Measurements from ENCODE around the gene DNAH2. TPM values are rescaled to one million over a fixed set of nuclear protein-coding genes. Genes with fewer than 3 reads are reported as not detected.

DNAH2 gene
- polyA plus RNA-seq, 1 of the 3 experiments (the other 2 are of a cell fraction): 0.13 TPM

- no peaks in the 10 kb centered on the region for H3K9me2 ChIP-seq
- H3K79me2 ChIP-seq (ENCODE audit: insufficient read depth): peaks cover 9% of the 10 kb centered on the region
- peaks cover 5 to 9% of the 10 kb centered on the region in 2 experiments; a peak in 3 of 4 replicates for H3K4me1 ChIP-seq (ENCODE audit: control insufficient read depth in 1 of 2, insufficient read depth in 2 of 2, low read depth in 1 of 2, low read length in 1 of 2)
- no peaks in the 10 kb centered on the region for H3K9me3 ChIP-seq
- H3K27ac ChIP-seq (ENCODE audit: low read depth in 2 of 2, low read length in 1 of 2): no peak overlapping the region
- H2AFZ ChIP-seq (ENCODE audit: low read depth): no peak overlapping the region
- ChIA-PET POLR2A (interaction anchor here (1.2 to 1.6 kb wide), 2 partner anchors 10 to 13 kb away, joined by 3 to 5 read pairs; no protein-coding TSS in a partner anchor), CTCF (interaction anchor here (0.6 to 6.5 kb wide), 11 partner anchors 9 to 325 kb away, joined by 3 to 79 read pairs (median 3); partner anchors contain the start of genes CYB5D1, NAA38 and TMEM88)
- peaks cover 7% of the 10 kb centered on the region for H3K27me3 ChIP-seq (ENCODE audit: insufficient read depth)
- no peaks in the 10 kb centered on the region for H3K36me3 ChIP-seq (replicated peaks in 1 of 2; ENCODE audit: control insufficient read depth in 1 of 2, insufficient read depth in 2 of 2, low read length in 1 of 2)
- no peaks in the 10 kb centered on the region for H4K20me1 ChIP-seq (ENCODE audit: insufficient read depth)
- H3K4me2 ChIP-seq: no peak overlapping the region
- H3K4me3 ChIP-seq (ENCODE audit: low read depth in 2 of 2, low read length in 1 of 2): no peak overlapping the region
- WGBS (ENCODE audit: low lambda C conversion rate): 87% methylated on average over 10 of the region's 10 CpGs
- no peak overlapping the region for H3K9ac ChIP-seq
- TF ChIP-seq MAX (IDR thresholded peaks at IDR 0.05; ENCODE audit: low read depth) (no peak), YY1 (IDR thresholded peaks at IDR 0.05; ENCODE audit: low read depth) (no peak), JUND (IDR thresholded peaks at IDR 0.05) (no peak), SIN3A (IDR thresholded peaks at IDR 0.05; ENCODE audit: borderline replicate concordance, low read depth, low read length) (no peak), SMC3 (IDR thresholded peaks at IDR 0.05; ENCODE audit: low read depth, low read length) (no peak), USF2 (IDR thresholded peaks at IDR 0.05; ENCODE audit: borderline replicate concordance, low read depth, low read length) (no peak), CHD2 (IDR thresholded peaks at IDR 0.05; ENCODE audit: low read length, partially characterized antibody) (no peak), CTCF (IDR thresholded peaks at IDR 0.05) (no peak), FOXM1 (IDR thresholded peaks at IDR 0.05; ENCODE audit: low read depth) (no peak), GATA2 (CRISPR knock-in tag; IDR thresholded peaks at IDR 0.05) (no peak), ZBTB33 (IDR thresholded peaks at IDR 0.05; ENCODE audit: borderline replicate concordance, low read depth) (no peak), TCF12 (IDR thresholded peaks at IDR 0.05) (no peak), RXRA (IDR thresholded peaks at IDR 0.05; ENCODE audit: borderline replicate concordance, low read depth) (no peak), FOSL2 (IDR thresholded peaks at IDR 0.05; ENCODE audit: borderline replicate concordance, low read depth) (no peak), EZH2phosphoT487 (IDR thresholded peaks at IDR 0.05; ENCODE audit: borderline replicate concordance, low read depth) (no peak)
- peaks cover 15% of the 10 kb centered on the region for H3F3A ChIP-seq (replicated peaks; ENCODE audit: insufficient read depth)
- no peak for DNase-seq
Measured at GRCh38 chr17:7832431-7832830, 114.9 kb downstream of the DNAH2 start.

All from SK-N-SH (cell line).